ENCODE measurements around the gene SPATA32. TPM values are rescaled to one million over a fixed set of nuclear protein-coding genes. Genes with fewer than 3 reads are reported as not detected.

The SPATA32 gene
- total RNA-seq, 4 donors from 2014 or later, result not detected

DNA sequence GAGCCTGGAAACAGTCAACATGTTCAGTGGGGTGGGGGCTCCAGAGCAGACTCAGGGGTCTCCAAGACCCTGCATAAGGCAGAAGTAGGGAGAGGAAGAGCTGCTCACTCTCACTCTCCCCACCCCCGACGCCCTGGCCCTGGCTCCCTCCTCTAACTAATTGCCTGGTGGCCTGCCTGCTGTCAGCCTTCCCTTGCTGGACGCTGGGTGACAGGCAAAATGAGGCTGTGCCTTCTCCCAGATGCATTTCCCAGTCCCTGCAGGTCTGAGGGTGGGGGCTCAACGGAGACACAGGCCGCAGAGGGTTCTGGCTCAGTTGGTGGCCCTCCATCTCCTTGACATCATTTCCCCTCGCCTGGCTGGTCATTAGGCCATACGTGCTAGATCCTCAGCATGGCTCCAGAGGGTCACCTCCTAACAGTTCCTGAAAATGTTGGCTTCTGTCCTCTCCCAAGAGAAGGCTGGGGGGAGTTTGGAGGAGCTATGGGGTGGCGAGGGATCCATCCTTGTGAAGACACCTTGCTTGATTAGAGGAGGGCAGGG, 38.8 kb downstream of the SPATA32 start:
- intact Hi-C loops (cut with DNase I), result loop anchor here (5.0 kb wide), 1 partner anchor 54 kb away; no protein-coding TSS in a partner anchor
- no peaks in the 10 kb centered on the region for H3K36me3 ChIP-seq
- 67 to 79% methylated on average over 4 to 7 of the region's 8 CpGs for WGBS, 2 donors
- H3K4me3 ChIP-seq (replicated peaks in 1 of 3), result no peak overlapping the region
- peaks cover 0 to 10% of the 10 kb centered on the region in 2 donors for H3K4me1 ChIP-seq
- H3K9me3 ChIP-seq, result no peaks in the 10 kb centered on the region
- no peak for DNase-seq
- H3K27me3 ChIP-seq, result no peaks in the 10 kb centered on the region
- no peak for TF ChIP-seq POLR2A (IDR thresholded peaks at IDR 0.05)
- TF ChIP-seq, protein P1, sequence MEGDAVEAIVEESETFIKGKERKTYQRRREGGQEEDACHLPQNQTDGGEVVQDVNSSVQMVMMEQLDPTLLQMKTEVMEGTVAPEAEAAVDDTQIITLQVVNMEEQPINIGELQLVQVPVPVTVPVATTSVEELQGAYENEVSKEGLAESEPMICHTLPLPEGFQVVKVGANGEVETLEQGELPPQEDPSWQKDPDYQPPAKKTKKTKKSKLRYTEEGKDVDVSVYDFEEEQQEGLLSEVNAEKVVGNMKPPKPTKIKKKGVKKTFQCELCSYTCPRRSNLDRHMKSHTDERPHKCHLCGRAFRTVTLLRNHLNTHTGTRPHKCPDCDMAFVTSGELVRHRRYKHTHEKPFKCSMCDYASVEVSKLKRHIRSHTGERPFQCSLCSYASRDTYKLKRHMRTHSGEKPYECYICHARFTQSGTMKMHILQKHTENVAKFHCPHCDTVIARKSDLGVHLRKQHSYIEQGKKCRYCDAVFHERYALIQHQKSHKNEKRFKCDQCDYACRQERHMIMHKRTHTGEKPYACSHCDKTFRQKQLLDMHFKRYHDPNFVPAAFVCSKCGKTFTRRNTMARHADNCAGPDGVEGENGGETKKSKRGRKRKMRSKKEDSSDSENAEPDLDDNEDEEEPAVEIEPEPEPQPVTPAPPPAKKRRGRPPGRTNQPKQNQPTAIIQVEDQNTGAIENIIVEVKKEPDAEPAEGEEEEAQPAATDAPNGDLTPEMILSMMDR (IDR thresholded peaks at IDR 0.05), result no peak
- no peak overlapping the region for H3K27ac ChIP-seq

DNA sequence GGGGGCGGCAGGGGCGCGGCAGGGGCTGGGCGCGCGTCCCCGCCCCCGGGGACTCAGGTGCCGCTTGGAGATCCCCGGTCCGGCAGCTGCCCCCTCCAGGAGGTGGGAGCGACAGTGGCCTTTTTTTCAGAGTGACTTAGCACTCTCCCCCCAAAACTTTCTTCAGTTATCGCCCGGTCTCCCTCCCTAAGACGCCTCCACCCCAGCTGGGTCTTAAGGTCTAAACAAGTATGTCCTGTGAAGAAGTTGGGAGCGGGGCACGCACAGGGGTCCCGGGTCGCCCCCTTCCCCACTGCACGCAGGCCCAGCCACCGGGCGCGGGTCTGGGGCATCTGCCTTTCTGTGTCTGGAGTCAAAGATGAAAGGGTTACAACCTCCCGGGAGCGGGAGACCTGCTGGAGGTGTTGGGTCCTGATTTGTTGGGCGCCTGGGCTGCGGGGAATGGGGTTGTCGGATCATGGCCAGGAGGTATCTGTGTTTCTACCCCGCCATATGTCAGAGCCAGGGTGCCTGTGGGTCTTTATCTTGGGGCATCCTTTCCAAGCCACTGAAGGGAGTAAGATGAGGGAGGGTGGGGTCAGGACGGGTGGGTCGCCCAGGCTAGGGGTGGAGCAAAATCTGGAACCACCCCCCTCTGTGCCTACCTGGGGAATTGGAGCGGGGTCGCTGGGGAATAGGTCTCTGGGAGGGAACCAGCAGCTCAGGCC, 39.5 kb downstream of the SPATA32 start:
- 28 to 36% methylated on average over 18 to 19 of the region's 33 CpGs for WGBS, 2 donors

DNA sequence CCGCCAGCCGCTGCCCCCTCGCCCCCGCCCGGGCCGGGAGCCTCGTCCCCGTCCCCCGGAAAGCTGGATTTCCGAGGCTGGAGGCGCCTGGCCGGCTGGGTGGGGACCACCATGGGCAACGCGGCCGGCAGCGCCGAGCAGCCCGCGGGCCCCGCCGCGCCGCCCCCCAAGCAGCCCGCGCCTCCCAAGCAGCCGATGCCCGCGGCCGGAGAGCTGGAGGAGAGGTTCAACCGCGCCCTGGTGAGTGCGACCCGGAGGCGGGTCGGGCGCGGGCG, 39.9 kb downstream of the SPATA32 start:
- Histone ChIP-seq H3K36me3 (no peaks in the 10 kb centered on the region), H3K27ac (no peak overlapping the region), H3K9me3 (no peaks in the 10 kb centered on the region), H3K4me3 (replicated peaks in 1 of 3) (peak overlapping the region in 1 of 3 donors; percentile 39), H3K4me1 (peaks cover 0 to 10% of the 10 kb centered on the region in 2 donors), H3K27me3 (no peaks in the 10 kb centered on the region)
- intact Hi-C loops (cut with DNase I), result loop anchor here (5.0 kb wide), 1 partner anchor 55 kb away; no protein-coding TSS in a partner anchor
- WGBS, 2 donors, result no CpG with 5 or more reads among the region's 38 CpGs
- TF ChIP-seq, protein P1 (IDR thresholded peaks at IDR 0.05), result no peak
- TF ChIP-seq POLR2A (IDR thresholded peaks at IDR 0.05), result no peak
- DNase-seq, result no peak

More for the DNA sequence above, 39.5 kb downstream of the SPATA32 start:
- H3K36me3 ChIP-seq, result no peaks in the 10 kb centered on the region
- intact Hi-C loops (cut with DNase I), result loop anchor here (5.0 kb wide), 1 partner anchor 55 kb away; no protein-coding TSS in a partner anchor
- peak overlapping the region in 1 of 3 donors; percentile 39 for H3K4me3 ChIP-seq (replicated peaks in 1 of 3)
- no peak for TF ChIP-seq POLR2A (IDR thresholded peaks at IDR 0.05)
- TF ChIP-seq, protein P1 (IDR thresholded peaks at IDR 0.05), result no peak
- DNase-seq, result no peak
- no peaks in the 10 kb centered on the region for H3K27me3 ChIP-seq
- no peaks in the 10 kb centered on the region for H3K9me3 ChIP-seq
- H3K27ac ChIP-seq, result no peak overlapping the region
- peaks cover 0 to 10% of the 10 kb centered on the region in 2 donors for H3K4me1 ChIP-seq

DNA sequence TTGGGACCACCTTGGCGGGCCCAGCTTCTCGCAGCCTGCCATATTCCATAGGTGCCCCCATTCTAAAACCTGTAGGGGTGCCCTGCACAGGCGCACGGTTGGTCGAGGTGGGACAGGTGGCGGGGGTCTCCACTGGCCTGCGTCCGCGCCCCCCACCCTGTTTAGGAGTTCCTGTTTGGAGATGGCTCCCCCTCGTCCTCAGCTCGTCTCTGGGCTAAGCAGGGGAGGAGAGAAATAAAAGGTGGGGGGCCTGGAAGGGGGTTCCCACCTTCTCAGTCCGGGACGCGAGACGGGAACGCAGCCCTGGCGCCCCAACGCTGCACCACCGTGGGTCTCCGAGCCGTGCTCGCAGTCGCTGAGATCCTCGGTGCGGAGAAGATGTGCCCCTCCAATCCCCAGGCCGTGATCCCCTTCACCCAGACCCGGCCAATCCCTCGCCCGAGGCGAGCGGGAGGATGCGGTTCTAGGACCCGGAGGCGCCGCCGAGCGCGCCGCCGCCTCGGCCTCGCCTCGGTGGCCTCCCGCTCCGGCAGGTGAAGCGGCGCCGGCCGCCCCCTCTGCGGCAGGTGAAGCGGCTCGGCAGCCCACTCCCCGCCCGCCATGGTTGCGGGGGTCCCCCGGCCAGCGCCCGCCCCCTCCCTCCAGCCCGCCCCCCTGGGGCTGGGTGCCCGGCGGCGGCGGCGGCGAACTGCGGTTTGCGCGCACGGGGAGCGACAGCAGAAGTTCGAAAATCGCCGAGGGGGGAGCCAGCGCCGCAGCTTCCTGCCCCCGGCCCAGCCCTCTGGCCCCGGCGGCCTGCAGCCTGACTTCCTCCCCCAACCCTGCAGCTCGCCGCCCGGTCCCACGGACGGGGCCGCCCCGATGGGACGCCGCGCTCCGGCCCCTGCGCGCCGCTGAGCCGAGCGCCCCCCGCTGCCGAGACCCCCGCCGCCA, 40.5 kb downstream of the SPATA32 start, which contains the start of gene FMNL1:
Gene FMNL1 (plus strand): TSS at position 805 of the 933 bp plus-strand sequence. CDS start 240 bp downstream, outside the sequence.
- Histone ChIP-seq H3K36me3 (no peaks in the 10 kb centered on the region), H3K9me3 (no peaks in the 10 kb centered on the region), H3K27ac (no peak within 1 kb of the TSS), H3K4me1 (peaks cover 0 to 10% of the 10 kb centered on the region in 2 donors), H3K4me3 (replicated peaks in 1 of 3) (peak within 1 kb of the TSS in 1 of 3 donors; percentile 39), H3K27me3 (no peaks in the 10 kb centered on the region)
- WGBS, 2 donors, result 10 to 43% methylated on average over 5 to 31 of the region's 98 CpGs
- TF ChIP-seq, protein P1 (IDR thresholded peaks at IDR 0.05), result no peak
- TF ChIP-seq POLR2A (IDR thresholded peaks at IDR 0.05), result no peak
- intact Hi-C loops (cut with DNase I), result loop anchor here (5.0 kb wide), 1 partner anchor 56 kb away; no protein-coding TSS in a partner anchor
- DNase-seq, result peak in 1 of 2 donors; percentile 31

Measured in thyroid gland (tissue), 4 donors.